Stimulated activated CD4-positive, alpha-beta T cell treated with anti-CD3 and anti-CD28 coated beads, Interleukin-1b, Interleukin-23, amount 100 ng/mL, for 4 hours (primary cell): Measurements from ENCODE around the gene ENPP6.

Experiments
- DNase-seq, 2 donors: peaks; one replicate each; pipeline ENCODE4 v3.0.0-alpha.2; 2020; ENCODE audit warnings: low read depth in 2 of 2

ENPP6 gene

GRCh38 chr4:184190711-184191110 lies 27.0 kb downstream of the ENPP6 start:
- DNase-seq, result no peak

- no peak for DNase-seq
Observed at GRCh38 chr4:184189966-184190365, 27.7 kb downstream of the ENPP6 start.

- no peak for DNase-seq
Observed at GRCh38 chr4:184188443-184189400, 29.0 kb downstream of the ENPP6 start.

GRCh38 chr4:184177271-184177670 lies 40.4 kb downstream of the ENPP6 start:
- no peak for DNase-seq

GRCh38 chr4:184174571-184175488 lies 42.8 kb downstream of the ENPP6 start:
- DNase-seq, result no peak

GRCh38 chr4:184171011-184171410 lies 46.7 kb downstream of the ENPP6 start:
- no peak for DNase-seq

- DNase-seq, result no peak
Observed at GRCh38 chr4:184169225-184169867, 48.3 kb downstream of the ENPP6 start.

- DNase-seq, result peak; percentile 18 to 53
Observed at GRCh38 chr4:184168406-184169019, 49.2 kb downstream of the ENPP6 start.

GRCh38 chr4:184167576-184167975 lies 50.1 kb downstream of the ENPP6 start:
- no peak for DNase-seq

- DNase-seq, result no peak
Observed at GRCh38 chr4:184166736-184167135, 50.9 kb downstream of the ENPP6 start.

- DNase-seq, result no peak
Observed at GRCh38 chr4:184165291-184165690, 52.4 kb downstream of the ENPP6 start.

GRCh38 chr4:184163813-184164212 lies 53.9 kb downstream of the ENPP6 start:
- DNase-seq, result peak in 1 of 2 donors; percentile 5

- no peak for DNase-seq
Observed at GRCh38 chr4:184162596-184162995, 55.1 kb downstream of the ENPP6 start.

GRCh38 chr4:184157322-184157721 lies 60.4 kb downstream of the ENPP6 start:
- no peak for DNase-seq

- DNase-seq, result no peak
Observed at GRCh38 chr4:184156163-184156920, 61.3 kb downstream of the ENPP6 start.

GRCh38 chr4:184154199-184154598 lies 63.5 kb downstream of the ENPP6 start:
- DNase-seq, result no peak

GRCh38 chr4:184153781-184154180 lies 63.9 kb downstream of the ENPP6 start:
- no peak for DNase-seq

- DNase-seq, result no peak
Observed at GRCh38 chr4:184151988-184152485, 65.6 kb downstream of the ENPP6 start.

- no peak for DNase-seq
Observed at GRCh38 chr4:184150102-184150839, 67.4 kb downstream of the ENPP6 start.
